Placental pericyte (primary cell): ENCODE results near the gene DCTN5. TPM values are rescaled to one million over a fixed set of nuclear protein-coding genes. Genes with fewer than 3 reads are reported as not detected.

Source experiments
- total RNA-seq: library from RNA; depleted of rRNA; stranded (reverse); fragments of >200 nt; gene quantifications from 2 replicates; pipeline ENCODE4 v1.2.3, GENCODE V29; 2012

The DCTN5 gene
- 51.4 and 59.7 TPM in 2 replicates for total RNA-seq

GRCh38 chr16:23640931-23641765 lies at the start of gene DCTN5, which contains the start of gene PALB2:
Gene DCTN5 (plus strand): TSS chr16:23641466. CDS start chr16:23641543, 77 bp downstream.
Gene PALB2 (minus strand): TSS chr16:23641310. CDS start chr16:23641157, 153 bp downstream.

DNA sequence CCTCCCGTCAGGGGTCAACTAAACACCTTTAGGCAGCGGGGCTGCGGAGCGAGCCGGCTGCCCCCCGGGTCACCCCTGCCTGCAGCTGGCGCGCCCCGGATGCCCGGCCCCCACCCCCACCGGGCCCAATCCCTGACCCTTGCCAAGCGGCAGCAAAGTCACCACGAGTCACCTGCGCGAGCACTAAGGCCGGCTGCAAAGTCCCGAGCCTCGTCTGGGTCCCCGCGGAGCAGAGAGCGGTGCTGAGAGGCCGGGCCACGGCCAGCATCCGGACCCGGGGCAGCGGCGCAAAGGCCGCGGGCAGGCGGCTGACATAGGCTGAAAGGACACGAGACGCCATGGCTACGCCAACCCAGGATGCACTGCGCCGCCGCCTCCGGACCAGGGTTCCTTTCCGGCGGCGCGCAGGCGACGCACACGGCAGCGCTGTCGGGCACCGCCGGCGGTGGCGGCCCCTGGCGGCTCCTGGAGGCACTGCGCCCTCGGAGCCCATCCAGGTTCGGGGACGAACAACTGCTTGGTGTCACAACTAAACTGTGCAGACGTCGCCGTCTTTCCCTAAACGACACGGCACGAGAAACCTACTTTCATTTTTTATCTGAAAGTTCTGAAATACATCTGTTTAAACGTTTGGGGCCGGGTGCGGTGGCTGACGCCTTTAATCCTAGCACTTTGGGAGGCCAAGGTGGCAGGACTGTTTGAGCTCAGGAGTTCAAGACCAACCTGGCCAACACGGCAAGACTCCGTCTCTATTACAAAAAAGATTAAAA lies 45.1 kb upstream of the DCTN5 start, which contains the start of gene NDUFAB1:
Gene NDUFAB1, minus strand, starts transcription at position 366 of the 770 bp plus-strand sequence. Its CDS starts 26 bp downstream, at position 340.

DNA sequence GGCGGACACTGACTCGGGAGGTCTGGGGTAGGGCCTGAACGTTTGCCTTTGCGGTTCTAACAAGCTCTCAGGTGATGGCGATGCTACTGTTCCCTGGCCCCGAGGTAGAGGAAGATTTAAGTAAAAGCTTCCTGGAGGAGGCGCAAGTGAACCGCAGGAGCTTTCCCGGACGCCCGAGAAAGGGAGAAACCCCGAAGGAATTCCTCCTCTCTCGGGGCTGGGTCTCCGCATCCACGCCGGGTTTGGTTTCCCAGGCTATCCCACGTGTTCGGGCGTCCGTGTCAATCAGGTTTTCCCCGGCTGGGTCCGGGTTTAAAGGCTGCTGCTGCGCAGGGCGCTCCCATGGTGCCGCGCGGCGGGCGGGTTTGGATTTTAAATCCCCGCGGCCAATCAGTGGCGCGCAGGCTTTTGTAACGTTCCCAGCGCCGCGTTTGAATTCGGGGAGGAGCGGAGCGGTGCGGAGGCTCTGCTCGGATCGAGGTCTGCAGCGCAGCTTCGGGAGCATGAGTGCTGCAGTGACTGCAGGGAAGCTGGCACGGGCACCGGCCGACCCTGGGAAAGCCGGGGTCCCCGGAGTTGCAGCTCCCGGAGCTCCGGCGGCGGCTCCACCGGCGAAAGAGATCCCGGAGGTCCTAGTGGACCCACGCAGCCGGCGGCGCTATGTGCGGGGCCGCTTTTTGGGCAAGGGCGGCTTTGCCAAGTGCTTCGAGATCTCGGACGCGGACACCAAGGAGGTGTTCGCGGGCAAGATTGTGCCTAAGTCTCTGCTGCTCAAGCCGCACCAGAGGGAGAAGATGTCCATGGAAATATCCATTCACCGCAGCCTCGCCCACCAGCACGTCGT lies 37.4 kb downstream of the DCTN5 start, which contains the start of gene PLK1:
Gene PLK1, plus strand, starts transcription at position 460 of the 844 bp plus-strand sequence. Its CDS starts 44 bp downstream, at position 504.

GRCh38 chr16:23712976-23713375 lies 71.7 kb downstream of the DCTN5 start, which contains the start of gene ERN2:
Gene ERN2 (minus strand): TSS chr16:23713222. CDS start chr16:23713187, 35 bp downstream.

Other genes with a start within 250 kb of the DCTN5 start
- 17.7 and 29.8 TPM in 2 replicates for gene COG7, start 188.3 kb upstream of the DCTN5 start, total RNA-seq
- 19.8 and 28.2 TPM in 2 replicates for gene GGA2, start 131.0 kb upstream of the DCTN5 start, total RNA-seq
- gene EARS2, start 84.1 kb upstream of the DCTN5 start, total RNA-seq, result 48.8 and 55.3 TPM in 2 replicates
- gene UBFD1, start 83.7 kb upstream of the DCTN5 start, total RNA-seq, result 56.5 and 116 TPM in 2 replicates
- 58.4 and 92.8 TPM in 2 replicates for gene NDUFAB1, start 45.1 kb upstream of the DCTN5 start, total RNA-seq
- 13.3 and 22.6 TPM in 2 replicates for gene PALB2, start 156 bp upstream of the DCTN5 start, total RNA-seq
- gene PLK1, start 37.4 kb downstream of the DCTN5 start, total RNA-seq, result 2.0 and 70.7 TPM in 2 replicates
- not detected in 2 replicates for gene ERN2, start 71.8 kb downstream of the DCTN5 start, total RNA-seq
- gene CHP2, start 113.6 kb downstream of the DCTN5 start, total RNA-seq, result not detected in 2 replicates
- not detected in 2 replicates for gene PRKCB, start 194.5 kb downstream of the DCTN5 start, total RNA-seq